Cardiac muscle cell (in vitro differentiated cells and primary cell): ENCODE data around the gene ACY1. TPM values are rescaled to one million over a fixed set of nuclear protein-coding genes. Genes with fewer than 3 reads are reported as not detected.
A peak's percentile ranks its signal among the peaks of the same experiment; 100 is the strongest.
"Not testable (repeated sequence)": the region's sequence is repeated elsewhere in the genome, so short reads cannot be mapped to it uniquely, and the experiment has no call there.

ENCODE experiments used
- DNase-seq, 2 donors: peaks; one replicate each; pipeline versions ENCODE4 v3.0.0 to v3.0.0-alpha.2; 2010 to 2017; ENCODE audit warnings: low read depth in 1 of 2, low spot score in 1 of 2
- H3K27ac ChIP-seq: fragments of 200-600 bp; sonication (generic); 2 replicates; pipeline ENCODE4 v1.5.1; 2016
- H3K27me3 ChIP-seq: fragments of 200-600 bp; sonication (generic); 2 replicates; pipeline ENCODE4 v1.6.0; 2016; ENCODE audit warnings: control low read depth
- H3K36me3 ChIP-seq: fragments of 200-600 bp; sonication (generic); 2 replicates; pipeline ENCODE4 v1.5.1; 2016; ENCODE audit warnings: control low read depth
- H3K4me1 ChIP-seq: fragments of 200-600 bp; sonication (generic); 2 replicates; pipeline ENCODE4 v1.8.1; 2017; ENCODE audit warnings: low read depth, mild to moderate bottlenecking, mixed run types
- H3K4me3 ChIP-seq: fragments of 200-600 bp; sonication (generic); 2 replicates; pipeline ENCODE4 v1.5.1; 2016; ENCODE audit warnings: mild to moderate bottlenecking
- H3K9me3 ChIP-seq: fragments of 200-600 bp; sonication (generic); 2 replicates; pipeline ENCODE4 v1.5.1; 2017; ENCODE audit warnings: low read depth, mild to moderate bottlenecking, control low read depth
- CTCF ChIP-seq: IDR thresholded peaks from 2 replicates; pipeline ENCODE4 v1.5.1; 2012; ENCODE audit warnings: low read depth, mild to moderate bottlenecking, low read length
- polyA plus RNA-seq: library from polyadenylated mRNA; unstranded; fragments of >200 nt; fragmentation: Nextera tagmentation; extraction: Ambion mirVana; gene quantifications from 2 replicates; pipeline ENCODE4 v1.2.1, GENCODE V29; 2016
- total RNA-seq: library from RNA; depleted of rRNA; stranded (reverse); fragments of >200 nt; gene quantifications from 2 replicates; pipeline ENCODE4 v1.2.3, GENCODE V29; 2016

ACY1 gene
- total and polyA plus RNA-seq, 2 experiments from 2014 or later: 87.7 to 125 TPM

GRCh38 chr3:51985063-51985462 lies 1.7 kb downstream of the ACY1 start:
- no peak for TF ChIP-seq CTCF
- Histone ChIP-seq H3K36me3 (no peaks in the 10 kb centered on the region), H3K4me3 (no peak overlapping the region), H3K27me3 (no peaks in the 10 kb centered on the region), H3K27ac (no peak overlapping the region), H3K4me1 (peaks cover 16% of the 10 kb centered on the region), H3K9me3 (no peaks in the 10 kb centered on the region)
- no peak for DNase-seq

GRCh38 chr3:51986010-51986947 lies 2.9 kb downstream of the ACY1 start:
- Histone ChIP-seq H3K27ac (no peak overlapping the region), H3K36me3 (no peaks in the 10 kb centered on the region), H3K4me1 (peaks cover 16% of the 10 kb centered on the region), H3K27me3 (no peaks in the 10 kb centered on the region), H3K9me3 (no peaks in the 10 kb centered on the region), H3K4me3 (no peak overlapping the region)
- no peak for DNase-seq
- no peak for TF ChIP-seq CTCF

GRCh38 chr3:51987568-51987967 lies 4.2 kb downstream of the ACY1 start:
- peak overlapping the region; percentile 14 for H3K27ac ChIP-seq
- H3K4me1 ChIP-seq: peaks cover 9% of the 10 kb centered on the region
- H3K4me3 ChIP-seq: no peak overlapping the region
- peaks cover 2% of the 10 kb centered on the region for H3K36me3 ChIP-seq
- H3K9me3 ChIP-seq: no peaks in the 10 kb centered on the region
- no peak for TF ChIP-seq CTCF
- no peak for DNase-seq
- H3K27me3 ChIP-seq: no peaks in the 10 kb centered on the region

- TF ChIP-seq CTCF: no peak
- Histone ChIP-seq H3K9me3 (no peaks in the 10 kb centered on the region), H3K27me3 (no peaks in the 10 kb centered on the region), H3K4me1 (peaks cover 9% of the 10 kb centered on the region), H3K27ac (peak overlapping the region; percentile 62), H3K36me3 (peaks cover 6% of the 10 kb centered on the region), H3K4me3 (no peak overlapping the region)
- DNase-seq: no peak
Observed at GRCh38 chr3:51988286-51989146, 5.2 kb downstream of the ACY1 start.

- H3K27me3 ChIP-seq, H3K4me1 ChIP-seq, DNase-seq, H3K4me3 ChIP-seq, H3K27ac ChIP-seq, H3K9me3 ChIP-seq: not testable (repeated sequence)
- peaks cover 15% of the 10 kb centered on the region for H3K36me3 ChIP-seq
Observed at GRCh38 chr3:51990501-51990971, 7.2 kb downstream of the ACY1 start.
